ENCODE measurements around the gene COL28A1.
"Not testable (repeated sequence)": the region's sequence is repeated elsewhere in the genome, so short reads cannot be mapped to it uniquely, and the experiment has no call there.

Gene COL28A1

DNA sequence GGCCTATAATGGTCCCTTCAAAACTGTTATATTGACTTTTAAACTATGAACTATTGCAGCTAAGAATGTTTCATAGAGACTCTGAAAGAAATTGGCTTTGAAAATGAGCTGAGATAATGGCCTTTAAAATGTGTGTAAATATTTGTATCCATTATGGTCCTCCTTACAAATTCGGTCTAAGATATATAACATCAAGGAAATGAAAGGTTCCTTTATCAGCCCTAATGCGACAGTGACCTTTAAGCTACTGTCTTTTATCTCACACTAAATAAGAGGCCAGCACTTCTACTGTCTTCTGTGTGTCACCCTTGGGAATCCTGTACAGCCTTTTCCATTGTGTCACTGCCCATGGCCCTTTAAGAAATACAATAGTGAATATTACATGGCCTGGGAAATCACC, 19.5 kb downstream of the COL28A1 start:
- no peak for FAIRE-seq

DNA sequence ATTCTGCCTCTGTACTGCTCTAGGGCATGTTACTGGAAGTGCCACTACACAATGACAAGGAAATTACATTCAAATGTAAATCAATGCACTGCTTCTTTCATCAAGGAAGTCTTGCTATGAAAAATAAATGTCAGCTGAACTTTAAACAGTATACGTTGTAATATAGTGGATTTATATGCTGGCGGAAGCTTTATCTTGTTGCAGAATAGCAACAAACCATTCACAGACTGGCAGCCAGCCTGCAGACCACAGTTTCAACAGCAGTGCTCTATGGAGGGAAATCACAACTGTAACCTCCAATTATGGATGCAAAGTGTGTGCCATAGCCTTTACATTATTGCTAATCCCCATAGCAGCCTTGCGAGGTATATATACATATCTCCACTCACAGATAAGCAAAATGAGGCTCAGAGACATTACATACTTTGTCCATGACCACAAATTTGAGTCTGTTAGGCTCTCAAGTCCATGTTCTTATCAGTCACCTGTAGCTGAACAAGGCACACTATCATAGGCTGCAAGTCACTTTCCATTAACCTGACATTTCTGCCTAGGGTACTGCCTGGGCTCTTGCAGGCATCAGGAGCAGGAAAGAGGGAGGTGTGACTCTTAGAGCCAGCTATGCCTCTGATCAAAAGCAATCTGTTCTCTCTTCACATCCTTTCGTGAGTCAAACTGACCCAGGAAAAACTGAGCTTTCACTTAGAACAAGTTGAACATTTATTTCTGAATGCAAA, 22.6 kb downstream of the COL28A1 start:
- no peak for FAIRE-seq

DNA sequence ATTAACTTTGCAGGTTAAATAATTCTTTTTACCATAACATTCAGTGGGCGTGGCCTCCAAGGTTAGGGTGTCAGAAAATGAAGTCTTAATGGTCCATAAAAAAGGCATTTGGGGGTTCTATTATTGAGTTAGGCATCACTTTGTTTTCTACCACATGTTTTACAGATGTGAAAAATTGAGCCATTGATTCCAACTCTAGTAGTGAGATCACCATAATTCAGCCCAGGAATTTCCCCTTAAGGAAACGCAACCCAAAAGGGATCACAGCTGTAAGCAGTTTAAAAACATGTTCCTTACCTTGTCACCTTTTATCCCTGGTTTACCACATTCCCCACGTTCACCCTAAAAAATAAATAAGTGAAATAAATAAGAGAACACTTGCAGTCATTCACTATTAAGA, 24.9 kb downstream of the COL28A1 start:
- no peak for FAIRE-seq

DNA sequence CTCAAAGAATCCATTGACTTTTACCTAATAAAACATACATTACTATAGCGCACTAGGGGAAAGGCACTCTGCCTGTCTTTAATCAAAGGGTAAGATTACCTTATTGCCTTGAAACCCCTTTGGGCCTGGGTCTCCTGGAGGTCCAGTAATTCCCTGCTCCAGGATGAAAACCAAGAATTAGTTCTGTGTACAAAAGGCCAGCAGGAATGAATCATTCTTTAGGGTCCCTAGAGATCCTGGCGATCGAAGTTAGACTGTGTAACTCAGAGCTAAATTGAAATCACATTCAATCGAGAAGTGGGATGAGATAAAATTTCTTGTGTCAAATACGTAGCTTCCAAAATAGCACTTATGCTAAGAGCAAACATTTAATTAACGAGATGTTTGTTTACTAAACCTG, 29.8 kb downstream of the COL28A1 start:
- no peak for FAIRE-seq

DNA sequence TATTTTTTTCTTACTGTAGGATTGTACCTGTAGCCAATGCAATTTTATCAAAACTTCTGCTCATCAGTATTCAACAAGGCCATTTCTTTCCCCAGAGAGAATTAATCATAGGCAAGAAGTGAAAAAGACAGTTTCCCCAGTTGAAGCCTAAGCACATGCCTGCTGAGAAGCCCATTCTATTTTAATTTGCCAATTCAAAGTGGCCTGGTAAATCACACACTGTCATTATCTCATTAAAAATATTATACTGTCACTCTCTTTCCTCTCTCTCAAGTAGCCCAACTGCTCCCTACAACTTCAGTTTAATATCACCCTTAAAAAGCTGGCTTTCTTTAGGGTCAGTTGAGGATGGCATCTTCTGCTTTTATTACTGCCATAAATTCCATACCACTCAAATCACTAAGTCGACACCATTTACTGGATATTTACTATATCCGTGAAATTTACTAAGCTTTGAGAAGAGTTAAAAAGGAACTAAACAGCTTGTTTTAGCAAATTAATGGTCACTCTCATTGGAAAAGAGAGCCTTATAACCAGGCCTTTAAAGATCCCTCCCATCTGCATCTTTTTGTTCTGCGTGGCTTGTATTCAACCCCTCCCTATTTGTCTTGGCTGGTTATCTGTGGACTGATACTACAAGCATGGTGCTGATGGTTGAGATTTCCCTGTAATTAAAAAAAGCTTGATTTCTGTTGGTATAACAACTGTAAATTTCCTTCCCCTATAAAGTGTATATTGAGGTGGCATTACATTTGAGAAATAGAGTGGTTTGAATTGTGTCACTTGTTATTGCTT, 30.6 kb downstream of the COL28A1 start:
- FAIRE-seq: no peak

DNA sequence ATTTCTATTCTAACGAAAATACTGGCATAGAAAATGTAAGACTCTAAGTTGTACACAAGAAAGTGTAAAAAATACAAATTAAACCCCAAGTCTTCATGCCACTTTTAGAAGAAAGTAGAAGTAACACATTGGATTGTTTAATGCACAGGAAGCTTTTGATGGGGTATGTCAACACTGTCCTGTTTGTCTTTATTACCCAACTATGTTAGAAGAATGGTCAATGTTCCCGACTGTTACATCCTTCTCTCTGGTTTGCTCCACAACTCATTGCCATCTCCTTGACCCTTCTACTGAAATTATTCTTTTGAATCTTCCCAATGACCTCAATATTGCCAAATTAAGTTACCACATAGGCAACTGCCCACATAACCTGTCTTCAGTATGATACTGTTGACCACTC, 35.8 kb downstream of the COL28A1 start:
- no peak for FAIRE-seq

DNA sequence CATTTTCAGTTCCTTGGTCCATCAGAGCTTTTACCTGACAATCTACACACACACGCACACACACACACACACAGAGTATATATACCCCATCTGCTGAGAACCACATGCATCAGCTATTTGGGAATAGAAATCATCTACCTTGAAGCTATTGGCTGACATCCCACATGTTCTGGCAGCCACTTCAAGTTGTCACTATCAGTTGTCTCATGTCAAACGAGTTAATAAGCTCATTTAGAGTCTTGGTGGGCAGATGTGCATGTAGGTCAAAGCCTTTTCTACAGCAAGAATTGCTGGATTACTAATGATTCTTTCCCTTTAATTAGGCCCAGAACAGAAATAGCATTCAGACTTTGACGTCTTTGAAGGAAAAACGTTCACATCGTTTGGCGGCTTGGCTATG, 36.8 kb downstream of the COL28A1 start:
- FAIRE-seq: no peak

DNA sequence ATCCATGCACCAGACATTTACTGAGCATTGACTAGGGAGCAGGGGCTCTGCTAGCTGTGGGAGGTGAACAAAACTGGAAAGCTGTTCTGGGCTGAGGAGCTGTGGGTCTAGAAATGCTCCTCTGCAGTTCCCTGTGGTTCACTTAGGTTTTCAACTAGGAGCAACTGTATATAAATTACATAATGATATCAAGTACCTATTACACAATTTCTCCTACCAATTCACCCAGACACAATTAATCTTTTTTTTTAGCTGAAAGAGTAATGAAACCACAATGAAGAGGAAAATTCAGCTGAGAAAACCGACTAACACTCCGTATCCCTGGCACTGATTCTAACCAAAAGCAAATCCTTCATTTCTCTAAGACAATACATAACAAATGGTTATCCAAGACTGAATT, 39.4 kb downstream of the COL28A1 start:
- FAIRE-seq: no peak

DNA sequence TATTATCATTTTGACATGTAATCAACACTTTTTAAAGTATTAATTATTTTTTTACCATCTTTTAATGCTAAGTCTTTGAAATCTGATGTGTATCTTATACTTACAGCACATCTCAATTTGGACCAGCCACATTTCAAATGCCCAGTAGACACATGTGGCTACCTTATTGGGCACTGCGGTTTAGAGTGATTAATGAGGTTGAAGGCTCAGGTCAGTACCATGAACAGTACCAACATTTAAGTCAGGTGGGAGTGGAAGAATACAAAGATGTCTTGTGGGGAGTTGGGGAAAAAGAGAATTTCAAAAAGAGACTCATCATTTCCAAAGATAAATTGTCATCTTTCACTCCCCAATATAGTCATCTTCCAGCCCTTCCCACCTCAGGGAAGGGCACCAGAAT, 40.5 kb downstream of the COL28A1 start:
- FAIRE-seq: no peak

DNA sequence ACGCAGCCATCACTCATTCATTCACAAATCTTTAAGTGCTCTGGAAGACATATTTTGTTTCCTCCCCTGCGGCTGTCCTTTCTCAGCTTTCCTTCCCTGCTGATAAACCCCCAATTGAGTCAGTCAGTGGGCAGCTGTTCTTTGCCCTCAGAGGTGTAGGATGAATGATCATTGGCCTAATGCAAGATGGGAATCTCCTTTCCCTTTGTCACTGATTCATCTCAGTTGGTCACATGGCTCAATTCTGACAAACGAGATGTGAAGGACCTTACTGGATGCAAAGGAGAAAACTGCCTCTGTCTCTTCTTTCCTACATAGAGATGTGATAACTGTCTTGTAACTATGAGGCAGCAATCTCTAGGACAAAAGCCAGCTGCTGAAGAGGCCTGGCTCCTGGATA, 44.6 kb downstream of the COL28A1 start:
- no peak for FAIRE-seq

DNA sequence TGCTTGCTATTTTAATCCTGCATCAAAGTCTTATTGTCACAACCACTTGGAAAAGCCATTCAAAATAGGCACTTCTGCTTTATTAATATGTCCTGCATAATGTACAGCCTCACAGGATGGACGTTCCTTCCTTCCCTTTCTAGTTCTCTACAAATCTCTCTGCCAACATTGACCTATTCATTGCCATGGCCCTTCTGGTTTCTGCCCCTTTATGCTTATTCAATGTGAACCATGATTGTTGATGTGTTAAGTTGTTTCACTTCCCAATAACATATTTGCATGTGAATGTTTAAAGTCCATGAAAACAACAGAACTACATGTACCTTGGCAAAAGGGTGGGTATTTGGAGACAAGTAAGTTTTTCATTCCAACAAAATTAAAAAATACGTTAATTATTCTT, 45.7 kb downstream of the COL28A1 start:
- FAIRE-seq: no peak

DNA sequence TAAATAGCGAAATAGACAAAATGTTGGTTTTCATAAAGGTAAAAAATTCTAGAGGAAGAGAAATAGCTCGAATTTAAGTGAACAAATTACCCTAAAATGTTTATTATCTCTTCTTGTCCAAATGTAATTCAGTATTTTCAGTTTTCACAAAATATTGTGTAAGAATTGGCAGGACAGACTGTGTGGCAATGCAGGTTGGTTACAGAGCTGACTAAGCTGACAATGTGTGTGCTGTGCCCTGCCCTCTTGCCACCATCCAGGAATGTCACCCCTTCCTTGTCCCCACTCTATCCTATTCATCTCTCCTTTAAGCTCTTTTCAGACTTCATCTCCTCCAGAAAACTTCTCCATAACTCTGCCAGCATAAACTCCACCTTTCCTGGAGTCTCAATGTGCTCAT, 46.1 kb downstream of the COL28A1 start:
- no peak for FAIRE-seq

DNA sequence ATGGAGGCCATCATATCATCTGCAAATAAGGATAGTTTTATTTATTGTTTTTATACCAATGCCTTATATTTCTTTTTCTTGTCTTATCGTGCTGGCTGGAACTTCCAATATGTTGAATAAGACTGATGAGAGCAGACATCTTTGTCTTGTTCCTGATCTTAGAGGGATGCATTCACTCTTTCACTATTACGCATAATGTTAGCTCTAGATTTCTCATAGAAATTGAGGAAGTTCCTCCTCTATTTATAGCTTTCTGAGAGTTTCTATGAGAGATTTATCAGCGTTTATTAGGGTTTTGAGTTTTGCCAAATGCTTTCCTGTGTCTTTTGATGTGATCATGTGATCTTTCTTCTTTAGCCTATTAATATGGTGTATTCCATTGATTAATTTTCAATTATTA, 49.3 kb downstream of the COL28A1 start:
- no peak for FAIRE-seq

DNA sequence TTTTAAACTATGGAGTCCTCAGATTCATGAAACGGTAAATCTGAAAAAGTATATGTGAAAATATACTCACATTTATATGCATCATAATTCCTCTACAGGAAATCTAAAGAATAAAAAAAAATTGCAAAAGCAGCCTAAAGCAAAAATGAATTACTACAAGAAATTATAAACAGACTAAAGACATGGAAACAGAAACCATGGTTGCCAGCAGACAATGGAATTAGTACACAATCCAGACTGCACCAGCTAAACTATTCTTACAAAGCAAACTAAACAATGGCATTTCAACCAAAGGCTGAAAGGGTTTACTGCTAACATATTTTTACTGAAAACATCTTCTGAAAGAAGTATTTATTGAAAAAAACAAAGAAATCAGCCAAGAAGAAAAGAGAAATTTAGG, 51.6 kb downstream of the COL28A1 start:
- FAIRE-seq: no peak

DNA sequence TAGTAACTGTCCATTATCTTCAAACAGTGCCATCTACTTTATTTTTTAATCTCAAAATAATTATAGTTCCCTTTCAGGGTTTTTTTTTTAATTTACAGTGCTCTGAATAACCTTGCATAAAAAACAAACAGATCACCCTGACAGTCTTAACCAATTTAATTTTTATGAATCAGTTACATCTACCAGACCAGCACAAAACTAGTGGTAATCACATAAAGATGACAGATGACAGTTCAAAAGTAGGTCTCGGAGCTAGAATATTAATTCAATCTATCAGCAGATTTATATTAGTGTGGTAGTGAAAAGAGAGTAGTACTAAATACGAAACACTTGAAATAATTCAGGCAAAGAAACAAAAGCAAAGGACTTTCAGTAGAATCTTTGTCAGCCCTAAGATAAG, 53.9 kb downstream of the COL28A1 start:
- no peak for FAIRE-seq

DNA sequence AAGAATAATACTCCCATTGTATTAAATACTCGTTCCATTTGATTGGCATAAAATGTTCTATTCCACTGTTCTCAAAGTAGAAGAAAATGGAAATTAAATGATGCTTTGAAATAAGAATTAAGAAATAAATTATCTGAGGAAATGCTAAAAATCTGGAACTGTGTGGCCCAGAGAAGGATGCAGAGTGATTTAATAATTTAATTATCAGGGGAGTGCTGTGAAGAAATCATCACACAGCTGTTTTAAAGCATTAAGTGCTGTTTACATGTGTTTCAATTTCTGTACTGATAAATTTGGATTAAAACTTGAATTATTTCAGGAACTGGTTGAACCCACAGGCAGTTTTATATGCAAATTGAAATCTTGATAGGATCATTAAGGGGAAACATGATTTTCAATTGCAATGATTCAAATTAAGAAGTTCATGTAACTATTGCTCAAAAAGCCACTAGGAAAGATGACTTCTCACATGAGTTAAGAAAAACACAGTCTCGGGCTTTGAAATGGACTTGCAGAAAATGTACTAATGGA, 56.3 kb downstream of the COL28A1 start:
- no peak for FAIRE-seq

DNA sequence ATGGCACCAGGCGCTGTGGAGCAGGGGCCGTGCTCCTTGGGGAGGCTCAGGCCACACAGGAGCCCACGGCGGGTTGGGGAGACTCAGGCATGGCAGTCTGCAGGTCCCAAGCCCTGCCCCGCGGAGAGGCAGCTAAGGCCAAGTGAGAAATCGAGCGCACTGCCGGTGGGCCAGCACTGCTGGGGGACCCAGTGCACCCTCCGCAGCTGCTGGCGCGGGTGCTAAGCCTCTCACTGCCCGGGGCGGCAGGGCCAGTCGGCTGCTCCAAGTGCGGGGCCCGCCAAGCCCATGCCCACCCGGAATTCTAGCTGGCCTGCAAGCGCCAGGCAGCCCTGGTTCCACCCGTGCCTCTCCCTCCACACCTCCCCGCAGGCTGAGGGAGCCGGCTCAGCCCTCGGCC, 57.1 kb downstream of the COL28A1 start:
- FAIRE-seq: no peak

DNA sequence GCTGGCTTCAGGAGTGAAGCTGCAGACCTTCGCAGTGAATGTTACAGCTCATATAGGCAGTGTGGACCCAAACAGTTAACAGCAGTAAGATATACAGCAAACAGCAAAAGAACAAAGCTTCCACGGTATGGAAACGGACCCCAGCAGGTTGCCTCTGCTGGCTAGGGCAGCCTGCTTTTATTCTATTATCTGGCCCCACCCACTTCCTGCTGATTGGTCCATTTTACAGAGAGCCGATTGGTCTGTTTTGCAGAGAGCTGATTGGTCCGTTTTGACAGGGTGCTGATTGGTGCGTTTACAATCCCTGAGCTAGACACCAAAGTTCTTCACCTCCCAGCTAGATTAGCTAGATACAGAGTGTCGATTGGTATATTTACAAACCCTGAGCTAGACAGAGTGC, 58.0 kb downstream of the COL28A1 start:
- FAIRE-seq: not testable (repeated sequence)

DNA sequence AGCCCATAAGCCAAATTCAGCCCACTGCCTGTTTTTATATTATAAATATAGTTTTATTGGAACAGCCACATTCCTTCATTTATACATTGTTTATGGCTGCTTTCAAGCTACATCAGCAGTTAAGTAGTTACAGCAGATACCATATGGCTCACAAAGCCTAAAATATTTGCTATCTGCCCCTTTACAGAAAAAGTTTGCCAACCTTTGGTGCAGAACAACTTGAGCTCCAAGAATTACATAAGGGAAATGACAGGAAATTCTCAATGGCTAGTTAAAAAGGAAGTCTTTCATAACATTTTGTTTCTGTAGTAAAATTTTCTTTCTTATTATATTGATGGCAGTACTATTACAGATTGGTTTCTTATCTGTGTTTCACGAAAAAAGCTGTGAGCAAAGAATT, 59.3 kb downstream of the COL28A1 start:
- no peak for FAIRE-seq

DNA sequence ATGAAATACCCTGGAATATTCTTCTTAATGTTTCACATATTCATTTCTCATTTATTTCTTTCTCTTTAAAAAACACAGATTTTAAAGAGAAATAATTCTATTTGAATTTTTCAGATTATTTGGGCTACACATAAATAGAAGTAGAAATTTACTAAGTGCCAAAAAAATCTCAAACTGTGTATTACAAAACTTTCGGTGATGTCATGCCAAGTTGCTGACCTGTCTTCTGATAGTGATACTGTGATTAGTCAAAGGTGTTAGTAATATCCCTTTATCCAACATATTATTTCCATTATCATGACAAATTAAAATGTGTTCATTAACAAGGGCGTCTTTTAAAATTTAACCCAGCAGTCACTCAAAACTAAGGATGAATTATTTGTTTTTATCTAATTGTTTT, 60.1 kb downstream of the COL28A1 start:
- no peak for FAIRE-seq

DNA sequence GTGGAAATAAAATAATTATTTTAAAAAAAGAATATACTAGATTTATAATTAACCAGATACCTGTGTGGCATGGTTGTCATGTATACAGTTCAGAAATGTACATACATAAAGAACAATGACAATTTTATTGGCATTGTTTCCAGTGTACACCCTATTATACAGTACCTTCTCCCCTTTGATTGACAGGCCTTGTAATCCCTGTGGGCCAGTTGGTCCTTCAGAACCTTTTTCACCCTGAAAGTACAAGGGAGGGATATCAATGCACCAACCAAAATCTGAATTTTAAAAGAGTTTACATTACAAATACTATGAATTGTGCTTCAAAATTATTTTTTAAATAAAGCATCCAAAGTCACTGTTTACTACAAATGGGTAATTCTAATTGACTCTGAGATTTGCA, 61.2 kb downstream of the COL28A1 start:
- FAIRE-seq: no peak

DNA sequence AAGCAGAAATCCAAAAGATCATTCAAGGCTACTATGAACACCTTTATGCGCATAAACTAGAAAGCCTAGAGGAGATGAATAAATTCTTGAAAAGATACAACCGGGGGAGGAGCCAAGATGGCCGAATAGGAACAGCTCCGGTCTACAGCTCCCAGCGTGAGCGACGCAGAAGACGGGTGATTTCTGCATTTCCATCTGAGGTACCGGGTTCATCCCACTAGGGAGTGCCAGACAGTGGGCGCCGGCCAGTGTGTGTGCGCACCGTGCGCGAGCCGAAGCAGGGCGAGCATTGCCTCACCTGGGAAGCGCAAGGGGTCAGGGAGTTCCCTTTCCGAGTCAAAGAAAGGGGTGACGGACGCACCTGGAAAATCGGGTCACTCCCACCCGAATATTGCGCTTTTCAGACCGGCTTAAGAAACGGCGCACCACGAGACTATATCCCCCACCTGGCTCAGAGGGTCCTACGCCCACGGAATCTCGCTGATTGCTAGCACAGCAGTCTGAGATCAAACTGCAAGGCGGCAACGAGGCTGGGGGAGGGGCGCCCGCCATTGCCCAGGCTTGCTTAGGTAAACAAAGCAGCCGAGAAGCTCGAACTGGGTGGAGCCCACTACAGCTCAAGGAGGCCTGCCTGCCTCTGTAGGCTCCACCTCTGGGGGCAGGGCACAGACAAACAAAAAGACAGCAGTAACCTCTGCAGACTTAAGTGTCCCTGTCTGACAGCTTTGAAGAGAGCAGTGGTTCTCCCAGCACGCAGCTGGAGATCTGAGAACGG, 70.5 kb downstream of the COL28A1 start:
- not testable (repeated sequence) for FAIRE-seq

DNA sequence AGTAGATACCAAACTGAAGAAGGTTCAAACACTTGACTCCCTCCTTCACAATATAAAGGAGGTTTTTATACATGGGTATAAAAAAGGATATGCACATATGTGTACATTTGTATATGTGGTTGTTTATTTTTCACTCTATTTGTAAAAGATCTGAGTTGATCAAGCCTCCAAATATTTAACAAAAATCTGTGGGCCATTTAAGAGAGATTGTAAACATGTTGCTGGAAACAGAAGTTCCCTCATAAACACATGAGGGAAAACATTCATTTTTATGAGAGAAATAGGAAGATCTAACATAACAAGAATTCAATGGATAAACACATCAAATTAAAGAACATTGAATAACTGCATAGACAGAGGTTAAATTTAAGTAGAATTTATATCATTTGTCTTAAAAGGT, 81.7 kb downstream of the COL28A1 start:
- FAIRE-seq: no peak

DNA sequence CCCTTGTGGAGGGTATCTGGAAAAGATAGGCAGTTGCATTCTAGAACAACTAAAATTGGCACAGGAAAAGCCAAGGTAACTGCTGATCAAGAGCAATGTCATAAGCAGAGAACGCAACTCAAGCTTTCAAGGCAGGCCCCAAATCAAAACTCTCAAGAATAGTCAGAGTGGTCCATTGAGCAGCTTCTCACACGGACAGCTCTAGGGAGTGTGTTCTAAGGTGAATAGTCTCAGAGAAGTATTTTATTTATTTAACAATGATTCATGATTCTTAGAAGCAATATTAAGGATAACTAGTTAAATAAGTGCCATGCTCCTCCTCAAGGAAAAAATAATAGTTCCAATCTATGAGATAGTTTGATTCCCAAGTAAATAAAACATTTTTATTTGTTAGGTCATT, 83.0 kb downstream of the COL28A1 start:
- no peak for FAIRE-seq

All from A204.1 (cell line).